GM21576 (cell line): Measurements from ENCODE around the gene KCNJ9.
A peak's percentile ranks its signal among the peaks of the same experiment; 100 is the strongest.

Experiments used
- ATAC-seq: cut with Tn5 transposase; IDR thresholded peaks from one replicate; pipeline ENCODE4 v1.9.1; 2021; ENCODE audit warnings: mild to moderate bottlenecking, moderate library complexity; ENCODE audit not compliant: unreplicated experiment

Gene KCNJ9

GRCh38 chr1:160087118-160087662 is 5.9 kb downstream of the KCNJ9 start:
- ATAC-seq: no peak

- ATAC-seq: no peak
Measured at GRCh38 chr1:160089883-160090282, 8.5 kb downstream of the KCNJ9 start.

GRCh38 chr1:160090760-160091159 is 9.4 kb downstream of the KCNJ9 start:
- no peak for ATAC-seq

GRCh38 chr1:160091666-160092223 is 10.4 kb downstream of the KCNJ9 start:
- ATAC-seq: no peak

GRCh38 chr1:160092366-160093068 is 11.2 kb downstream of the KCNJ9 start:
- ATAC-seq: no peak

GRCh38 chr1:160093069-160093395 is 11.7 kb downstream of the KCNJ9 start:
- no peak for ATAC-seq

- ATAC-seq: no peak
Measured at GRCh38 chr1:160093624-160094290, 12.4 kb downstream of the KCNJ9 start.

GRCh38 chr1:160094291-160094625 is 12.9 kb downstream of the KCNJ9 start:
- no peak for ATAC-seq

- no peak for ATAC-seq
Measured at GRCh38 chr1:160094806-160095205, 13.5 kb downstream of the KCNJ9 start.

GRCh38 chr1:160095382-160096105 is 14.2 kb downstream of the KCNJ9 start:
- ATAC-seq: no peak

GRCh38 chr1:160096274-160097116 is 15.2 kb downstream of the KCNJ9 start:
- no peak for ATAC-seq

GRCh38 chr1:160097151-160097910 is 16.0 kb downstream of the KCNJ9 start:
- no peak for ATAC-seq

GRCh38 chr1:160097911-160098851 is 16.8 kb downstream of the KCNJ9 start, which contains the start of gene IGSF8:
Gene IGSF8, minus strand, starts transcription at chr1:160098619. Its CDS starts 147 bp downstream, at chr1:160098472.
- peak; percentile 30 for ATAC-seq

GRCh38 chr1:160098852-160099561 is 17.7 kb downstream of the KCNJ9 start:
- ATAC-seq: peak; percentile 79

- no peak for ATAC-seq
Measured at GRCh38 chr1:160099716-160100375, 18.5 kb downstream of the KCNJ9 start.

- ATAC-seq: peak; percentile 27
Measured at GRCh38 chr1:160101037-160101716, 19.8 kb downstream of the KCNJ9 start.
